ENCODE data around the gene CXCL1. TPM values are rescaled to one million over a fixed set of nuclear protein-coding genes. Genes with fewer than 3 reads are reported as not detected.

Gene CXCL1
- total and polyA plus RNA-seq, 2 donors (not counting 1 experiment from before 2014, with no cell fraction given): 1.4 to 1.5 TPM

DNA sequence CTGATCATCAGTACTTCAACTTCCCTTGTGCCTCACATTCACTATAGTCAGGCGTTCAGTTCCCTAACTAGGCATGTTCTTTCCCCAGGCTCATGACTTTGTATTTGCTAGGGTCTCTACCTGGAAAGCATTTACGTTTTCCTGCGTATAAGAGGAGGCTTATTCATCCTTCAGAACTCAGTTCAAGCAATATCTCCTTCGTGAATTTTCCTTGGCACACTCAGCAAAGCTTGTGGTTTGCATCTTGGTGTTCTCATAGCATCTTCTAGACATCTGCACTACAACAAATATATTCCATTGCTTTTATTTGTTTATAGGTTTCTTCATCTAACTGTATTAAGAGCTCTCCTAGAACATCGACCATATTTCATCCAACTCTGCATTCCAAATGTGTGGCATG lies 30.1 kb upstream of the CXCL1 start:
- Histone ChIP-seq H3K79me2 (ENCODE audit: control insufficient read depth, insufficient read depth, low read length) (no peaks in the 10 kb centered on the region), H3K4me3 (replicated peaks in 1 of 4; ENCODE audit: control extremely low read depth in 1 of 4, insufficient read depth in 1 of 4, low read depth in 3 of 4, low read length in 4 of 4) (no peak overlapping the region), H2AFZ (ENCODE audit: low read length) (no peak overlapping the region), H3K27me3 (ENCODE audit: control insufficient read depth, insufficient read depth, low read length) (no peaks in the 10 kb centered on the region), H3K9me3 (ENCODE audit: control insufficient read depth, insufficient read depth, low read depth, low read length) (no peaks in the 10 kb centered on the region), H3K9ac (ENCODE audit: insufficient read depth, low read length) (no peak overlapping the region), H4K20me1 (ENCODE audit: control insufficient read depth, extremely low read depth, insufficient read depth, low read length) (no peaks in the 10 kb centered on the region), H3K27ac (ENCODE audit: insufficient read depth, low read length) (no peak overlapping the region), H3K4me1 (ENCODE audit: control insufficient read depth, extremely low read depth, insufficient read depth, low read length) (peaks cover 8% of the 10 kb centered on the region), H3K4me2 (ENCODE audit: extremely low read depth, insufficient read depth, low read length) (no peak overlapping the region), H3K36me3 (ENCODE audit: control insufficient read depth, insufficient read depth, low read length) (no peaks in the 10 kb centered on the region)
- TF ChIP-seq, protein P1, sequence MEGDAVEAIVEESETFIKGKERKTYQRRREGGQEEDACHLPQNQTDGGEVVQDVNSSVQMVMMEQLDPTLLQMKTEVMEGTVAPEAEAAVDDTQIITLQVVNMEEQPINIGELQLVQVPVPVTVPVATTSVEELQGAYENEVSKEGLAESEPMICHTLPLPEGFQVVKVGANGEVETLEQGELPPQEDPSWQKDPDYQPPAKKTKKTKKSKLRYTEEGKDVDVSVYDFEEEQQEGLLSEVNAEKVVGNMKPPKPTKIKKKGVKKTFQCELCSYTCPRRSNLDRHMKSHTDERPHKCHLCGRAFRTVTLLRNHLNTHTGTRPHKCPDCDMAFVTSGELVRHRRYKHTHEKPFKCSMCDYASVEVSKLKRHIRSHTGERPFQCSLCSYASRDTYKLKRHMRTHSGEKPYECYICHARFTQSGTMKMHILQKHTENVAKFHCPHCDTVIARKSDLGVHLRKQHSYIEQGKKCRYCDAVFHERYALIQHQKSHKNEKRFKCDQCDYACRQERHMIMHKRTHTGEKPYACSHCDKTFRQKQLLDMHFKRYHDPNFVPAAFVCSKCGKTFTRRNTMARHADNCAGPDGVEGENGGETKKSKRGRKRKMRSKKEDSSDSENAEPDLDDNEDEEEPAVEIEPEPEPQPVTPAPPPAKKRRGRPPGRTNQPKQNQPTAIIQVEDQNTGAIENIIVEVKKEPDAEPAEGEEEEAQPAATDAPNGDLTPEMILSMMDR (conservative IDR thresholded peaks at IDR 0.05 in 1 of 2, IDR thresholded peaks at IDR 0.05 in 1 of 2; ENCODE audit: low read depth in 1 of 2, low read length in 2 of 2): no peak
- TF ChIP-seq EZH2 (IDR thresholded peaks at IDR 0.05; ENCODE audit: low read length, missing control alignments): no peak
- no peak for DNase-seq (ENCODE audit: low read depth in 2 of 2)

GRCh38 chr4:73839715-73840114 lies 29.5 kb upstream of the CXCL1 start:
- peaks cover 9% of the 10 kb centered on the region for H3K4me1 ChIP-seq (ENCODE audit: control insufficient read depth, extremely low read depth, insufficient read depth, low read length)
- no peaks in the 10 kb centered on the region for H3K79me2 ChIP-seq (ENCODE audit: control insufficient read depth, insufficient read depth, low read length)
- no peaks in the 10 kb centered on the region for H3K27me3 ChIP-seq (ENCODE audit: control insufficient read depth, insufficient read depth, low read length)
- no peaks in the 10 kb centered on the region for H3K36me3 ChIP-seq (ENCODE audit: control insufficient read depth, insufficient read depth, low read length)
- H4K20me1 ChIP-seq (ENCODE audit: control insufficient read depth, extremely low read depth, insufficient read depth, low read length): no peaks in the 10 kb centered on the region
- no peak overlapping the region for H2AFZ ChIP-seq (ENCODE audit: low read length)
- H3K4me2 ChIP-seq (ENCODE audit: extremely low read depth, insufficient read depth, low read length): no peak overlapping the region
- no peak for DNase-seq (ENCODE audit: low read depth in 2 of 2)
- H3K9me3 ChIP-seq (ENCODE audit: control insufficient read depth, insufficient read depth, low read depth, low read length): no peaks in the 10 kb centered on the region
- no peak overlapping the region for H3K4me3 ChIP-seq (replicated peaks in 1 of 4; ENCODE audit: control extremely low read depth in 1 of 4, insufficient read depth in 1 of 4, low read depth in 3 of 4, low read length in 4 of 4)
- H3K9ac ChIP-seq (ENCODE audit: insufficient read depth, low read length): no peak overlapping the region
- no peak overlapping the region for H3K27ac ChIP-seq (ENCODE audit: insufficient read depth, low read length)
- TF ChIP-seq, protein P1 (conservative IDR thresholded peaks at IDR 0.05 in 1 of 2, IDR thresholded peaks at IDR 0.05 in 1 of 2; ENCODE audit: low read depth in 1 of 2, low read length in 2 of 2): no peak
- TF ChIP-seq EZH2 (IDR thresholded peaks at IDR 0.05; ENCODE audit: low read length, missing control alignments): no peak

- no peak for TF ChIP-seq EZH2 (IDR thresholded peaks at IDR 0.05; ENCODE audit: low read length, missing control alignments)
- TF ChIP-seq, protein P1 (conservative IDR thresholded peaks at IDR 0.05 in 1 of 2, IDR thresholded peaks at IDR 0.05 in 1 of 2; ENCODE audit: low read depth in 1 of 2, low read length in 2 of 2): no peak
- no peak overlapping the region for H3K4me3 ChIP-seq (replicated peaks in 1 of 4; ENCODE audit: control extremely low read depth in 1 of 4, insufficient read depth in 1 of 4, low read depth in 3 of 4, low read length in 4 of 4)
- no peak overlapping the region for H3K9ac ChIP-seq (ENCODE audit: insufficient read depth, low read length)
- no peaks in the 10 kb centered on the region for H4K20me1 ChIP-seq (ENCODE audit: control insufficient read depth, extremely low read depth, insufficient read depth, low read length)
- no peaks in the 10 kb centered on the region for H3K79me2 ChIP-seq (ENCODE audit: control insufficient read depth, insufficient read depth, low read length)
- no peaks in the 10 kb centered on the region for H3K36me3 ChIP-seq (ENCODE audit: control insufficient read depth, insufficient read depth, low read length)
- H2AFZ ChIP-seq (ENCODE audit: low read length): no peak overlapping the region
- no peaks in the 10 kb centered on the region for H3K27me3 ChIP-seq (ENCODE audit: control insufficient read depth, insufficient read depth, low read length)
- H3K4me2 ChIP-seq (ENCODE audit: extremely low read depth, insufficient read depth, low read length): no peak overlapping the region
- H3K9me3 ChIP-seq (ENCODE audit: control insufficient read depth, insufficient read depth, low read depth, low read length): no peaks in the 10 kb centered on the region
- DNase-seq (ENCODE audit: low read depth in 2 of 2): peak in 1 of 2 donors; percentile 65
- H3K4me1 ChIP-seq (ENCODE audit: control insufficient read depth, extremely low read depth, insufficient read depth, low read length): peaks cover 9% of the 10 kb centered on the region
- no peak overlapping the region for H3K27ac ChIP-seq (ENCODE audit: insufficient read depth, low read length)
Measured at GRCh38 chr4:73841243-73841925, 27.8 kb upstream of the CXCL1 start.
